Mucosa of stomach (tissue), 1 donor: ENCODE results near the gene HEXD.
A peak's percentile ranks its signal among the peaks of the same experiment; 100 is the strongest.
"Not testable (repeated sequence)": the region's sequence is repeated elsewhere in the genome, so short reads cannot be mapped to it uniquely, and the experiment has no call there.

Source experiments
- H3K27me3 ChIP-seq: one replicate; pipeline ENCODE4 v1.7.0; 2013; ENCODE audit warnings: mild to moderate bottlenecking, low read length; ENCODE audit not compliant: control insufficient read depth, insufficient read depth
- H3K36me3 ChIP-seq: one replicate; pipeline ENCODE4 v1.7.0; 2013; ENCODE audit warnings: low read length; ENCODE audit not compliant: control insufficient read depth, insufficient read depth
- H3K4me1 ChIP-seq: one replicate; pipeline ENCODE4 v1.7.0; 2013; ENCODE audit warnings: mild to moderate bottlenecking, low read length; ENCODE audit not compliant: control insufficient read depth, insufficient read depth
- H3K4me3 ChIP-seq: one replicate; pipeline ENCODE4 v1.7.0; 2013; ENCODE audit warnings: low read length
- H3K9ac ChIP-seq: one replicate; pipeline ENCODE4 v1.7.0; 2013; ENCODE audit warnings: mild to moderate bottlenecking, low read length, moderate library complexity
- H3K9me3 ChIP-seq: one replicate; pipeline ENCODE4 v1.7.0; 2013; ENCODE audit warnings: mild to moderate bottlenecking, low read length, moderate library complexity; ENCODE audit not compliant: control insufficient read depth
- donor health status: Pancreatic carcinoma.

HEXD gene

DNA sequence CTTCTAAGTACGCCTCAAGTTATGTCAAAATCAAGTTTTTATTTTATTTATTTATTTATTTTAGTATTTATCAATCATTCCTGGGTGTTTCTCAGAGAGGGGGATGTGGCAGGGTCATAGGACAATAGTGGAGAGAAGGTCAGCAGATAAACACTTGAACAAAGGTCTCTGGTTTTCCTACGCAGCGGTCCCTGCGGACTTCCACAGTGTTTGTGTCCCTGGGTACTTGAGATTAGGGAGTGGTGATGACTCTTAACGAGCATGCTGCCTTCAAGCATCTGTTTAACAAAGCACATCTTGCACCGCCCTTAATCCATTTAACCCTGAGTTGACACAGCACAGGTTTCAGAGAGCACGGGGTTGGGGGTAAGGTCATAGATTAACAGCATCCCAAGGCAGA, 35.0 kb downstream of the HEXD start:
- not testable (repeated sequence) for H3K27me3 ChIP-seq, H3K9me3 ChIP-seq, H3K4me3 ChIP-seq, H3K36me3 ChIP-seq, H3K9ac ChIP-seq
- peaks cover 26% of the 10 kb centered on the region for H3K4me1 ChIP-seq

DNA sequence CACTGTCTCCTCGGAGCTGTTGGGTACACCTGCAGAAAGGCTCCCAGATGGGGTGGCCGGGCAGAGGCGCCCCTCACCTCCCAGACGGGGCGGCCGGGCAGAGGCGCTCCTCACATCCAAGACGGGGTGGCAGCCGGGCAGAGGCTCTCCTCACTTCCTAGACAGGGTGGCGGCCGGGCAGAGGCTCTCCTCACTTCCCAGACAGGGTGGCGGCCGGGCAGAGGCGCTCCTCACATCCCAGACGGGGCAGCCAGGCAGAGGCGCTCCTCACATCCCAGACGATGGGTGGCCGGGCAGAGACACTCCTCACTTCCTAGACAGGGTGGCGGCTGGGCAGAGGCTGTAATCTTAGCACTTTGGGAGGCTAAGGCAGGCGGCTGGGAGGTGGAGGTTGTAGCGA, 35.6 kb downstream of the HEXD start:
- peaks cover 26% of the 10 kb centered on the region for H3K4me1 ChIP-seq
- H3K9me3 ChIP-seq, H3K27me3 ChIP-seq, H3K36me3 ChIP-seq, H3K9ac ChIP-seq, H3K4me3 ChIP-seq: not testable (repeated sequence)

GRCh38 chr17:82457073-82457928, 39.2 kb downstream of the HEXD start:
- Histone ChIP-seq H3K27me3 (no peaks in the 10 kb centered on the region), H3K9me3 (no peaks in the 10 kb centered on the region), H3K36me3 (peaks cover under 1% of the 10 kb centered on the region), H3K4me3 (peak overlapping the region; percentile 54), H3K9ac (peak overlapping the region; percentile 99), H3K4me1 (peaks cover 32% of the 10 kb centered on the region)

DNA sequence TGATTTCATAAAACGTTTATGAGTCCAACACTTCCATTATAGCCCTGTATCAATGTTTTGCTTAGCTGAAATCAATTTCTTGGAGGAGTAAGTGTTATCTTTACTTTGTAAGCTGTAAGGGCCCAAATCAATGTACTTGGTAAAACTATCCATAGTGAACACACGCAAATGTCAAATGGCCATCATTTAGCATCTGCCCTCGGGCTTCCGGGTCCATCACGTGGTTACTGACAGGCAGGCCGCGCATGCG, 39.7 kb downstream of the HEXD start:
- H3K4me3 ChIP-seq: peak overlapping the region; percentile 54
- H3K27me3 ChIP-seq: no peaks in the 10 kb centered on the region
- H3K4me1 ChIP-seq: peaks cover 38% of the 10 kb centered on the region
- H3K9ac ChIP-seq: peak overlapping the region; percentile 99
- H3K36me3 ChIP-seq: peaks cover 3% of the 10 kb centered on the region
- H3K9me3 ChIP-seq: no peaks in the 10 kb centered on the region

- Histone ChIP-seq H3K27me3 (no peaks in the 10 kb centered on the region), H3K4me3 (peak within 1 kb of the TSS; percentile 63), H3K4me1 (peaks cover 41% of the 10 kb centered on the region), H3K9me3 (no peaks in the 10 kb centered on the region), H3K36me3 (peaks cover 3% of the 10 kb centered on the region), H3K9ac (peak within 1 kb of the TSS; percentile 99)
Measured at GRCh38 chr17:82458179-82458884, 40.2 kb downstream of the HEXD start, which contains the start of gene NARF. Gene NARF (plus strand): TSS chr17:82458741. CDS start chr17:82458804, 63 bp downstream.

DNA sequence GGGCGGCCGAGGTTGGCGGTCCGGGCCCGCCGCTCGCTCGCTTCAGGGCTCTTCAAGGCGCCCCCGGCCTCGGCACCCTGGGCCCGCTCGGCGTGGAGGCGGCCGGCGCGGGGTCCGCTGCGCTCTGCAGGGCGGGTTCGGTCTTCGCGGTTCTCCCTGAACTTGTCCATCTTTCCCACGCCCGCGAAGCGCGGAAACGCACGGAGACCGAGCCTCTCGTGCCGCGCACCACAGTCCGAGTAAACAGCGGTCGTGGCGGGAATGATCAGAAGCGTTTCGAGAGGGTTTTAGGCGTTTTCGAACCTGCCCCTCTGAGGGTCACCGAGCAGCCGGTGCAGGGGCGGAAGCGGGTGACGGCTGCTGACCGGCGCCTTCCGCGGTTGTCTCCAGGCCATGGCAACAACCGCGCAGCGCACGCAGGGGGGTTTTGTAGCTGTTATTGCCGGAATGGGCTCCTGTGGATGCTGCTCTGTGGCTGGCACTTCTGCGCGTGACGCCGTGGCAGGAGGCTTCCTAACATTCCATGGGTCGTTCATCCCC, 40.8 kb downstream of the HEXD start:
- peaks cover 9% of the 10 kb centered on the region for H3K36me3 ChIP-seq
- H3K4me3 ChIP-seq: peak overlapping the region; percentile 63
- no peaks in the 10 kb centered on the region for H3K9me3 ChIP-seq
- H3K27me3 ChIP-seq: no peaks in the 10 kb centered on the region
- peak overlapping the region; percentile 99 for H3K9ac ChIP-seq
- H3K4me1 ChIP-seq: peaks cover 47% of the 10 kb centered on the region

DNA sequence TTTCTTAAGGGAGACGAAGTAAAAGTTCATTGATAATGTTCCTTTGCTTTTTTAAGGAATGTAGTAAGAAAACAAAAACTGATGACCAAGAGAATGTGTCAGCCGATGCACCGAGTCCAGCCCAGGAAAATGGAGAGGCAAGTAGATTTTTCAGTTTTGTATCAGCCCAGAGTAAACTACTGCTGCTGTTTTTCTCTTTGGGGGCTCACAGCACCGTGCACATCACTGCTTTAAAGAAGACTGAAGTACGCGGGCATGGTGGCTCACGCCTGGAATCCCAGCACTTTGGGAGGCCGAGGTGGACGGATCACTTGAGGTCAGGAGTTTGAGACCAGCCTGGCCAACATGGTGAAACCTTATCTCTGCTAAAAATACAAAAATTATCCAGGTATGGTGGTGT, 41.8 kb downstream of the HEXD start:
- H3K9ac ChIP-seq, H3K9me3 ChIP-seq, H3K4me3 ChIP-seq, H3K27me3 ChIP-seq: not testable (repeated sequence)
- Histone ChIP-seq H3K36me3 (peaks cover 15% of the 10 kb centered on the region), H3K4me1 (peaks cover 47% of the 10 kb centered on the region)

DNA sequence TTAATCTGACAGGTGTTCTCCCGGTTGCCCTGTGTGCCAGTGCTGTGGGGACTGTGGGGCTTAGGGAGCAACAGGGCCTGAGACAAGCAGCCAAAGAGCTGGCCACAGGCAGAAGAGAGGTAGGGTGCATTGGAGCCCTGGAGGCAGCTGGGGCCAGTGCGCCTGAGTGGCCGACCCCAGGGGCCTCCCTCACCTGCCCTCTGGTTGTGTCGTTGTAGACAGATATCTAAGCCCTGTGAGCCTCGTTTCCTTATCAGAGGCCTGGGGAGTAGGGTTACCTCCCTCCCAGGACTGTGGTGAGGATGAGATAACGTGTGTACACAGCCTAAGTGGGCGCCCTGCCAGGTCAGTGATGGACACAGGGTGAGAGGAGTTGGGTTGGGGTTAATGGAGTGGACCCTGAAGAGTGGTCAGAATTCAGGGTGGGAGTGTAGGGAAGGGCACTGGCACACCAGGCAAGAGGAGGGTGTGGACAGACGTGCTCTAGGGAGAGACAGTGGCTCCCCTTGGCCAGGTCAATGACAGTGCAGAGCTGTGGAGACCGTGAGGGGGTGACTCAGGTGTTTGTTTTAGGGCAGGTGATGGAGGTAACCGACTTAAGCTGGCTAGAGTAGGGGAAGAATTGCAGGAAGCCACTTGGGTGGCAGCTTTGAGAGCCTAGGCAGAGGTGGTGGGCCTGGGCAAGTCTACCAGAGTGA, 43.8 kb downstream of the HEXD start:
- H3K9ac ChIP-seq: peak overlapping the region; percentile 33
- no peaks in the 10 kb centered on the region for H3K9me3 ChIP-seq
- H3K36me3 ChIP-seq: peaks cover 22% of the 10 kb centered on the region
- peaks cover 46% of the 10 kb centered on the region for H3K4me1 ChIP-seq
- H3K4me3 ChIP-seq: no peak overlapping the region
- no peaks in the 10 kb centered on the region for H3K27me3 ChIP-seq

DNA sequence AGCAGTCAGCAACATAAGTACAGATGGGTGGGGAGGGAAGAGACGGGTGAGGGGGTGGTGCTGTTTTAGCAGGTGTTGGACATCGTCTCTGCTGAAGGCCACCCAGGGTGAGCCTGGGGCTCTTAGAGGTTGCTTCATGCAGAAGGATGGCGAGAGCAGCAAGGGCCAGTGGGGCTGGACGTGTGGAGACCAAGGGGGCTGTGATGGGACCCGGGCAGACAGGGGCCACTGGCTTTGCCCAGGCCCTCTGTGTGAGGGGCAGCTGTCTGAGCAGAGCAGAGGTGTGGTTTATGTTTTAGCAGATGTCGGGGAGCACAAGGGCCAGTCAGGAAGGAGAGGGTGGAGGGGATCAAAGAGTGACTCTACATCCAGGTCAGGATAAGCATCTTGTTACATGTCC, 45.2 kb downstream of the HEXD start:
- Histone ChIP-seq H3K9ac (no peak overlapping the region), H3K4me3 (no peak overlapping the region), H3K9me3 (no peaks in the 10 kb centered on the region), H3K4me1 (peaks cover 35% of the 10 kb centered on the region), H3K27me3 (no peaks in the 10 kb centered on the region), H3K36me3 (peaks cover 22% of the 10 kb centered on the region)

DNA sequence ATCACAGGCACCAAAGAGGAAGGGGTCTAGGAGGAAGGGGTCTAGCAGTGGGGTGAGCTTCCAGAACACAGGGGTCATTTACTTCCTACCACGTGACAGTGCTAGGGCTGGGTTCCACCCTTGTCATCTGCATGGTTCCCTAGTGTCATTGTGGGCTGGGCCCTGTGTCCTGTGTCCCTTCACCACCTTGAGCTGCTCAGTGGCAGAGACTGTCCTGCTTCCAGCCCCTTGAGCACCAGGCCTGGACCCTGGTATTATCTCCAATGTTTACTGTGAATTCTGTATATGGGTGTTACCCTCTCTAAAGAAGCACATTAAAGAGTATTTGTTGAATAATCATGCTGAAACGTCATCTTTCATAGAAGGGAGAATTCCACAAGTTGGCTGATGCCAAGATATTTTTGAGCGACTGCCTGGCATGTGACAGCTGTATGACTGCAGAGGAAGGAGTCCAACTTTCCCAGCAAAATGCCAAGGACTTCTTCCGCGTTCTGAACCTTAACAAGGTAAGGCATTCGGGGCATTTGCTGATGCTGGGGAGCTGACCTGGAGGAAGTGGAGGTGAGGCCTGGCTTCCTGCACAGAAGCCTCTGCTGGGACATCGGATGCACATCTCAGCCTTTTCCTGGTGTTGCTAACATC, 45.9 kb downstream of the HEXD start:
- Histone ChIP-seq H3K9me3 (no peaks in the 10 kb centered on the region), H3K36me3 (peaks cover 22% of the 10 kb centered on the region), H3K9ac (no peak overlapping the region), H3K4me3 (no peak overlapping the region), H3K4me1 (peaks cover 35% of the 10 kb centered on the region), H3K27me3 (no peaks in the 10 kb centered on the region)

GRCh38 chr17:82464567-82464929, 46.4 kb downstream of the HEXD start:
- Histone ChIP-seq H3K9me3 (no peaks in the 10 kb centered on the region), H3K27me3 (no peaks in the 10 kb centered on the region), H3K9ac (no peak overlapping the region), H3K4me3 (no peak overlapping the region), H3K36me3 (peaks cover 22% of the 10 kb centered on the region), H3K4me1 (peaks cover 34% of the 10 kb centered on the region)
